GM10266 (cell line): ENCODE results near the gene EVA1C.
"Not testable (repeated sequence)": the region's sequence is repeated elsewhere in the genome, so short reads cannot be mapped to it uniquely, and the experiment has no call there.

ENCODE experiments used
- DNase-seq: peaks from one replicate; pipeline ENCODE4 v3.0.0; 2012; ENCODE audit errors: extremely low spot score
- CTCF ChIP-seq: IDR thresholded peaks from 2 replicates; pipeline ENCODE4 v1.5.1; 2012; ENCODE audit warnings: mild to moderate bottlenecking, low read depth; ENCODE audit not compliant: control insufficient read depth, insufficient read depth; ENCODE audit errors: missing control alignments

The EVA1C gene

GRCh38 chr21:32499249-32500055 lies 86.9 kb downstream of the EVA1C start:
- no peak for TF ChIP-seq CTCF
- DNase-seq = no peak

- DNase-seq = not testable (repeated sequence)
These were observed 91.1 kb downstream of the EVA1C start for GRCh38 chr21:32503641-32504040.

- DNase-seq = not testable (repeated sequence)
These were observed 93.3 kb downstream of the EVA1C start for GRCh38 chr21:32505767-32506166.

- not testable (repeated sequence) for DNase-seq
These were observed 94.0 kb downstream of the EVA1C start for GRCh38 chr21:32506411-32506965.

- no peak for TF ChIP-seq CTCF
These were observed 94.9 kb downstream of the EVA1C start for GRCh38 chr21:32507342-32507919.

GRCh38 chr21:32508036-32508435 lies 95.5 kb downstream of the EVA1C start:
- not testable (repeated sequence) for DNase-seq

More at GRCh38 chr21:32507342-32507919, 94.9 kb downstream of the EVA1C start:
- DNase-seq = no peak

- no peak for TF ChIP-seq CTCF
- DNase-seq = no peak
These were observed 96.1 kb downstream of the EVA1C start for GRCh38 chr21:32508558-32508957.

- DNase-seq = not testable (repeated sequence)
These were observed 96.5 kb downstream of the EVA1C start for GRCh38 chr21:32508975-32509374.

GRCh38 chr21:32514275-32515055 lies 102.0 kb downstream of the EVA1C start:
- no peak for DNase-seq
- TF ChIP-seq CTCF = no peak
